ENCODE data around the gene PHACTR3. TPM values are rescaled to one million over a fixed set of nuclear protein-coding genes. Genes with fewer than 3 reads are reported as not detected.

PHACTR3 gene
- total RNA-seq, 1 donor from 2014 or later, result 8.7 TPM

DNA sequence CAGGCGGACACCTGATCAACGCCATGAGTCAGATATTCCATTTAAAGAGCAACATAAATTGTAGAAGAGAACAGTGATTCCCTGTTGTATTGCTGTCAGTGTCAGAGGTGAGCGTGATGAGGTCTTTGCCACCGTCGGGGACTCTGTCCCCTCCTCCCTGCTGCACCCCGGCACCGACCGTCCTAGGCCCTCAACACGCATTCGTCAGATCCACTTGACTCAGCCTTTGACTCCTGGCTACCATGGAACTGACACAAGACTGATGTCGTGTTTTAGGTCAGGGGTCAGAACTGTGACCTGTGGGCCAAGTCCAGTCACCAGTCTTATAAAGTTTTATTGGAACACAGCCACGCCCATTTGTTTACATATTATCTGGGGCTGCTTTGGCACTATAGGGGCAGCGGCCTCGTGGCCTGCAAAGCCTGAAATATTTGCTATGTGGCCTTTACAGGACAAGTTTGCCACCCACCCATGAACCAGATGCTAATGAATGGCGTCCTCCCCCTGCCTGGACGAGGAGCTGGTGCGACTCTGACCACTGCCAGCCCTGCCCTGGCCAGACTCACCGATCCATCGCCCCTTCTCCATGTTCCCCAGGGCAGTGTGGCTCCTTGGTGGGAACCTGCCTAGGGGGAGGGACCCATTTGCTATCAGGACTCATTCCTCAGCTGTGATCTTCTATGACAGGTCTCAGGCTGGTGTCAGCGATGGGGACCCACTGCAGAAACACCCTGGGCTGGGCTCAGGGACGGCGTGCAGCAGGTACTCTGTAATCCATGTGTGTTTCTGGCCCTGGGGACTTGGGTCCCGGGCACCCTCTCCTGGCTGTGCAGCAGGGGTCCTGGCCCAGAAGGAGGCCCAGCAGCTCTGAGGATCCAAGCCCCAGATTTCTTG is 37.5 kb upstream of the PHACTR3 start:
- DNase-seq (ENCODE audit: low spot score), result no peak
- H3K36me3 Mint-ChIP-seq (ENCODE audit: low read depth, unreplicated experiment), result no peaks in the 10 kb centered on the region
- no peaks in the 10 kb centered on the region for H3K9me3 Mint-ChIP-seq (ENCODE audit: unreplicated experiment)
- H3K4me1 Mint-ChIP-seq (ENCODE audit: unreplicated experiment), result peaks cover under 1% of the 10 kb centered on the region
- no peak overlapping the region for H3K4me3 Mint-ChIP-seq (ENCODE audit: unreplicated experiment)
- H3K27ac Mint-ChIP-seq (ENCODE audit: unreplicated experiment), result no peak overlapping the region
- peaks cover 7% of the 10 kb centered on the region for H3K27me3 Mint-ChIP-seq (ENCODE audit: unreplicated experiment)
- TF ChIP-seq, protein P1, sequence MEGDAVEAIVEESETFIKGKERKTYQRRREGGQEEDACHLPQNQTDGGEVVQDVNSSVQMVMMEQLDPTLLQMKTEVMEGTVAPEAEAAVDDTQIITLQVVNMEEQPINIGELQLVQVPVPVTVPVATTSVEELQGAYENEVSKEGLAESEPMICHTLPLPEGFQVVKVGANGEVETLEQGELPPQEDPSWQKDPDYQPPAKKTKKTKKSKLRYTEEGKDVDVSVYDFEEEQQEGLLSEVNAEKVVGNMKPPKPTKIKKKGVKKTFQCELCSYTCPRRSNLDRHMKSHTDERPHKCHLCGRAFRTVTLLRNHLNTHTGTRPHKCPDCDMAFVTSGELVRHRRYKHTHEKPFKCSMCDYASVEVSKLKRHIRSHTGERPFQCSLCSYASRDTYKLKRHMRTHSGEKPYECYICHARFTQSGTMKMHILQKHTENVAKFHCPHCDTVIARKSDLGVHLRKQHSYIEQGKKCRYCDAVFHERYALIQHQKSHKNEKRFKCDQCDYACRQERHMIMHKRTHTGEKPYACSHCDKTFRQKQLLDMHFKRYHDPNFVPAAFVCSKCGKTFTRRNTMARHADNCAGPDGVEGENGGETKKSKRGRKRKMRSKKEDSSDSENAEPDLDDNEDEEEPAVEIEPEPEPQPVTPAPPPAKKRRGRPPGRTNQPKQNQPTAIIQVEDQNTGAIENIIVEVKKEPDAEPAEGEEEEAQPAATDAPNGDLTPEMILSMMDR (IDR thresholded peaks at IDR 0.05; ENCODE audit: unreplicated experiment), result no peak

DNA sequence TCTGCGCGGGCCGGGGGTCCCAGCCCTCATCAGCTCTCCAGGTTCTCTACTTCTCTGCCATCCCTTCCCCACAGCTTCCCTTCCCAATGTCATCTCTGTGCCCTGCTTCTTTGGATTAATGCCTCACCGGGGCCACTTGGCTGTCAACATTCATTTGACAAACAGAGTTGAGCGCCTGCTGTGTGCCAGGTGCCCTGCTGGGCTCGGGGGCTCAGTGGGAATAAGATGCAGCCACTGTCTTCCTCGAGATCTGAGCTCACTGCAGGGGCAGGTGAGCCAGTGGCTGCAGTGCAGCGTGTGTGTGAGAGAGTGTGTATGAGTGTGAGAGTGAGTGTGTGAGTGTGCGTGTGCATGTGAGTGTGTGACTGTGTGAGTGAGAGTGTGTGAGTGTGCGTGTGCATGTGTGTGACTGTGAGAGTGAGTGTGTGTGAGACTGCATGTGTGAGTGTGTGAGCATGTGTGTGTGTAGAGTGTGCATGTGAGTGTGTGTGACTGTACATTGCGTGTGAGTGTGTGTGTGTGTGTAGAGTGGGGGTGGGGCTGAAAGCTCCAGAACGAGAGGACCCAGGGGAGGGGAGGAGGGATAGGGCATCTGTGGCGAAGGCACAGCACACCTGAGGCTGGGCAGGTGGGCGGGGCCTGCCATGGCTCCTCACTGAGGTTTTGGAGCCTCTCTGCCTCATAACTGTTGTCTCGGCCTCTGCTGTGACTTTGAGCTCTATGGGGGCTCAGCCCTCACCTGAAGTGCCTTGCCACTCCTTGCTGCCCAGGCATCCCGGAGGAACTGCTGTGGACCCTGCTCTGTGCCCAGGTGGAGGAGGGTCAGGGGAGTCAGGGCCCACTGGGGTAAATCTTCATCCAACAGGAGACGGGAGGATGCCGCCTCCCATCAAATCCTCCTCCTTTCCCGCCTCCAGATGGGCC is 36.5 kb upstream of the PHACTR3 start:
- DNase-seq (ENCODE audit: low spot score), result no peak
- no peak overlapping the region for H3K4me3 Mint-ChIP-seq (ENCODE audit: unreplicated experiment)
- H3K27ac Mint-ChIP-seq (ENCODE audit: unreplicated experiment), result no peak overlapping the region
- no peaks in the 10 kb centered on the region for H3K36me3 Mint-ChIP-seq (ENCODE audit: low read depth, unreplicated experiment)
- TF ChIP-seq, protein P1 (IDR thresholded peaks at IDR 0.05; ENCODE audit: unreplicated experiment), result no peak
- no peaks in the 10 kb centered on the region for H3K9me3 Mint-ChIP-seq (ENCODE audit: unreplicated experiment)
- peaks cover 8% of the 10 kb centered on the region for H3K27me3 Mint-ChIP-seq (ENCODE audit: unreplicated experiment)
- H3K4me1 Mint-ChIP-seq (ENCODE audit: unreplicated experiment), result peaks cover 2% of the 10 kb centered on the region

DNA sequence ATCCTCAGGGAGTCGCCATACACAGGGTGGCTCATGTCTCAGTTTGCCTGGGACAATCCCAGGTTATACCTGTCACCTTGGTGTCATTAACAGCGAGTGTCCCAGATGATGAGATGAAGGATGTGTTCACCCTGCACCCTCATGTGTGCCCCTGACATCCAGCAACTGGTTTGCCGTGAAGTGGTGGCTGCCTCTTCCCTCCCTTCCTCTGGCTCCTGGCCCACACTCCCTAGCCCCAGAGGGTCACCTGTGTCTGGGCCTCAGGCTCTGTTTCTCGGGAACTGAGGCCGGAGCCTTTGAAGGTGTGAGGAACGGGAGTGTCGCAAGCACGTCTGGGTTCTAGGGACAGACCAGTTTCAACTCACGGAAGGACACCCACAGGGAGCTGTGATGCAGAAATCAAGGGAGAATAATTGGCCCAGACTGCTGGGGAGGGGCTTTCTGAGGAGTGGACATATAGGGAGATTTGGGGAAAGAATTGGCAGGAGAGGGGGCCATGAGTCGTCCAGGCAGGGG is 35.8 kb upstream of the PHACTR3 start:
- no peak for DNase-seq (ENCODE audit: low spot score)
- peaks cover 2% of the 10 kb centered on the region for H3K4me1 Mint-ChIP-seq (ENCODE audit: unreplicated experiment)
- TF ChIP-seq, protein P1 (IDR thresholded peaks at IDR 0.05; ENCODE audit: unreplicated experiment), result no peak
- H3K9me3 Mint-ChIP-seq (ENCODE audit: unreplicated experiment), result no peaks in the 10 kb centered on the region
- no peaks in the 10 kb centered on the region for H3K36me3 Mint-ChIP-seq (ENCODE audit: low read depth, unreplicated experiment)
- no peak overlapping the region for H3K27ac Mint-ChIP-seq (ENCODE audit: unreplicated experiment)
- H3K4me3 Mint-ChIP-seq (ENCODE audit: unreplicated experiment), result no peak overlapping the region
- H3K27me3 Mint-ChIP-seq (ENCODE audit: unreplicated experiment), result peaks cover 6% of the 10 kb centered on the region

DNA sequence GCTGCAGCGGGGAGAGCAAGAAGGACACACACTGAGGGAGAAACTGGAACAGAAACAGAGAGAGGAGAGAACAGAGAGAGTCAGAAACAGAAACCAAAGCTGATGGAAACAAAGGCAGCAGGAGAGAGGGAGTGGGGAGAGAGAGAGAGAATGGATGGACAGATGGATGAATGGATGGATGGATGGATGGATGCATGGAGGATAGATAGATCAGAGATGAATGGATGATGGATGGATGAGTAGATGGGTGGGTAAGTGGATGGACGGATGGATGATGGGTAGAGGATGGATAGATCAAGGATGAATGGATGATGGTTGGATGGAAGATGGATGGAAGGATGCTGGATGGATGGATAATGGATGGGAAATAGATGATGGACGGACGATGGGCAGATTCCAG is 35.0 kb upstream of the PHACTR3 start:
- no peaks in the 10 kb centered on the region for H3K36me3 Mint-ChIP-seq (ENCODE audit: low read depth, unreplicated experiment)
- no peak overlapping the region for H3K27ac Mint-ChIP-seq (ENCODE audit: unreplicated experiment)
- no peak overlapping the region for H3K4me3 Mint-ChIP-seq (ENCODE audit: unreplicated experiment)
- DNase-seq (ENCODE audit: low spot score), result no peak
- TF ChIP-seq, protein P1 (IDR thresholded peaks at IDR 0.05; ENCODE audit: unreplicated experiment), result no peak
- H3K4me1 Mint-ChIP-seq (ENCODE audit: unreplicated experiment), result peaks cover 2% of the 10 kb centered on the region
- H3K27me3 Mint-ChIP-seq (ENCODE audit: unreplicated experiment), result peaks cover 6% of the 10 kb centered on the region
- no peaks in the 10 kb centered on the region for H3K9me3 Mint-ChIP-seq (ENCODE audit: unreplicated experiment)
